Hippocampal formation (tissue), 2 donors: ENCODE data around the gene AGPAT3.

ENCODE experiments used
- DNase-seq, 2 donors: peaks; one replicate each; lab custom pipeline; 2025; lab: John Stamatoyannopoulos, UW

Gene AGPAT3

GRCh38 chr21:43978060-43978459, 113.0 kb downstream of the AGPAT3 start:
- DNase-seq, result no peak

GRCh38 chr21:43979654-43980053, 114.6 kb downstream of the AGPAT3 start:
- DNase-seq, result peak in 1 of 2 donors; percentile 54

- no peak for DNase-seq
Measured at GRCh38 chr21:43981151-43981870, 116.3 kb downstream of the AGPAT3 start.

GRCh38 chr21:43981871-43982210, 116.8 kb downstream of the AGPAT3 start:
- no peak for DNase-seq

GRCh38 chr21:43982489-43983078, 117.6 kb downstream of the AGPAT3 start:
- DNase-seq, result no peak

- no peak for DNase-seq
Measured at GRCh38 chr21:43983390-43983789, 118.4 kb downstream of the AGPAT3 start.

- no peak for DNase-seq
Measured at GRCh38 chr21:43983860-43984420, 118.9 kb downstream of the AGPAT3 start.

GRCh38 chr21:43984905-43985689, 120.1 kb downstream of the AGPAT3 start:
- DNase-seq, result no peak

- no peak for DNase-seq
Measured at GRCh38 chr21:43985690-43986251, 120.7 kb downstream of the AGPAT3 start.

GRCh38 chr21:43986544-43987451, 121.8 kb downstream of the AGPAT3 start:
- peak; percentile 51 to 62 for DNase-seq

- DNase-seq, result no peak
Measured at GRCh38 chr21:43987509-43987908, 122.5 kb downstream of the AGPAT3 start.

- no peak for DNase-seq
Measured at GRCh38 chr21:43988016-43988415, 123.0 kb downstream of the AGPAT3 start.

GRCh38 chr21:43988506-43989230, 123.6 kb downstream of the AGPAT3 start:
- DNase-seq, result no peak

- no peak for DNase-seq
Measured at GRCh38 chr21:43989401-43989800, 124.4 kb downstream of the AGPAT3 start.

- DNase-seq, result no peak
Measured at GRCh38 chr21:43991447-43991991, 126.5 kb downstream of the AGPAT3 start.

GRCh38 chr21:43992121-43992520, 127.1 kb downstream of the AGPAT3 start:
- no peak for DNase-seq

GRCh38 chr21:43993420-43993934, 128.5 kb downstream of the AGPAT3 start:
- DNase-seq, result no peak

GRCh38 chr21:43994085-43994484, 129.1 kb downstream of the AGPAT3 start:
- no peak for DNase-seq

- DNase-seq, result no peak
Measured at GRCh38 chr21:43994646-43995045, 129.6 kb downstream of the AGPAT3 start.

- no peak for DNase-seq
Measured at GRCh38 chr21:43995521-43996105, 130.6 kb downstream of the AGPAT3 start.
